ENCODE measurements around the gene PITRM1.
A peak's percentile ranks its signal among the peaks of the same experiment; 100 is the strongest.
"Not testable (repeated sequence)": the region's sequence is repeated elsewhere in the genome, so short reads cannot be mapped to it uniquely, and the experiment has no call there.

Gene PITRM1

GRCh38 chr10:3198900-3199299 lies 26.3 kb upstream of the PITRM1 start:
- DNase-seq (ENCODE audit: low spot score), result no peak

- peak; percentile 41 for DNase-seq (ENCODE audit: low spot score)
Observed at GRCh38 chr10:3197348-3198003, 24.9 kb upstream of the PITRM1 start.

- no peak for DNase-seq (ENCODE audit: low spot score)
Observed at GRCh38 chr10:3196958-3197347, 24.4 kb upstream of the PITRM1 start.

- no peak for DNase-seq (ENCODE audit: low spot score)
Observed at GRCh38 chr10:3196482-3196881, 23.9 kb upstream of the PITRM1 start.

- DNase-seq (ENCODE audit: low spot score), result no peak
Observed at GRCh38 chr10:3195726-3196125, 23.1 kb upstream of the PITRM1 start.

- no peak for DNase-seq (ENCODE audit: low spot score)
Observed at GRCh38 chr10:3195286-3195685, 22.7 kb upstream of the PITRM1 start.

- DNase-seq (ENCODE audit: low spot score), result no peak
Observed at GRCh38 chr10:3194871-3195270, 22.3 kb upstream of the PITRM1 start.

GRCh38 chr10:3193751-3194150 lies 21.2 kb upstream of the PITRM1 start:
- DNase-seq (ENCODE audit: low spot score), result no peak

- peak; percentile 65 for DNase-seq (ENCODE audit: low spot score)
Observed at GRCh38 chr10:3192856-3193635, 20.5 kb upstream of the PITRM1 start.

- DNase-seq (ENCODE audit: low spot score), result no peak
Observed at GRCh38 chr10:3190817-3191216, 18.2 kb upstream of the PITRM1 start.

GRCh38 chr10:3187229-3187628 lies 14.6 kb upstream of the PITRM1 start:
- not testable (repeated sequence) for DNase-seq (ENCODE audit: low spot score)

GRCh38 chr10:3186368-3186767 lies 13.8 kb upstream of the PITRM1 start:
- DNase-seq (ENCODE audit: low spot score), result no peak

- no peak for DNase-seq (ENCODE audit: low spot score)
Observed at GRCh38 chr10:3185386-3185785, 12.8 kb upstream of the PITRM1 start.

GRCh38 chr10:3180355-3181025 lies 7.9 kb upstream of the PITRM1 start:
- DNase-seq (ENCODE audit: low spot score), result no peak

- DNase-seq (ENCODE audit: low spot score), result no peak
Observed at GRCh38 chr10:3179174-3179573, 6.6 kb upstream of the PITRM1 start.

GRCh38 chr10:3178042-3178441 lies 5.5 kb upstream of the PITRM1 start:
- DNase-seq (ENCODE audit: low spot score), result peak; percentile 47

- DNase-seq (ENCODE audit: low spot score), result peak; percentile 87
Observed at GRCh38 chr10:3173171-3173878, 743 bp upstream of the PITRM1 start.

GRCh38 chr10:3172081-3172445 lies 519 bp downstream of the PITRM1 start:
- DNase-seq (ENCODE audit: low spot score), result no peak

GRCh38 chr10:3171488-3171887 lies 1.1 kb downstream of the PITRM1 start:
- DNase-seq (ENCODE audit: low spot score), result not testable (repeated sequence)

- DNase-seq (ENCODE audit: low spot score), result no peak
Observed at GRCh38 chr10:3169673-3170072, 2.9 kb downstream of the PITRM1 start.

GRCh38 chr10:3169271-3169670 lies 3.3 kb downstream of the PITRM1 start:
- no peak for DNase-seq (ENCODE audit: low spot score)

GRCh38 chr10:3167611-3168330 lies 4.8 kb downstream of the PITRM1 start:
- DNase-seq (ENCODE audit: low spot score), result no peak

All from germinal center (tissue), 1 donor.